Activated CD4-positive, alpha-beta T cell treated with anti-CD3 and anti-CD28 coated beads, Interleukin-2, amount 50 U/mL, for 48 hours (primary cell): ENCODE results near the gene RAPGEF4.

Experiments used
- DNase-seq, 2 experiments: peaks; one replicate each; pipeline ENCODE4 v3.0.0-alpha.2; 2020

Gene RAPGEF4

GRCh38 chr2:173048897-173049661, 313.4 kb downstream of the RAPGEF4 start:
- DNase-seq: peak; percentile 47 to 62

GRCh38 chr2:173049831-173050230, 314.2 kb downstream of the RAPGEF4 start:
- no peak for DNase-seq

GRCh38 chr2:173050684-173051083, 315.0 kb downstream of the RAPGEF4 start:
- no peak for DNase-seq

GRCh38 chr2:173051463-173052215, 316.0 kb downstream of the RAPGEF4 start:
- DNase-seq: no peak

GRCh38 chr2:173053043-173053699, 317.5 kb downstream of the RAPGEF4 start:
- DNase-seq: no peak

- no peak for DNase-seq
Observed at GRCh38 chr2:173054466-173054865, 318.8 kb downstream of the RAPGEF4 start.

- no peak for DNase-seq
Observed at GRCh38 chr2:173056705-173057364, 321.2 kb downstream of the RAPGEF4 start.

GRCh38 chr2:173058097-173058496, 322.5 kb downstream of the RAPGEF4 start:
- no peak for DNase-seq

- no peak for DNase-seq
Observed at GRCh38 chr2:173058673-173059072, 323.0 kb downstream of the RAPGEF4 start.

GRCh38 chr2:173059292-173059691, 323.6 kb downstream of the RAPGEF4 start:
- no peak for DNase-seq

- no peak for DNase-seq
Observed at GRCh38 chr2:173059971-173060461, 324.4 kb downstream of the RAPGEF4 start.

GRCh38 chr2:173062801-173063200, 327.2 kb downstream of the RAPGEF4 start:
- no peak for DNase-seq

GRCh38 chr2:173064151-173064805, 328.6 kb downstream of the RAPGEF4 start:
- no peak for DNase-seq

GRCh38 chr2:173066887-173067676, 331.4 kb downstream of the RAPGEF4 start:
- DNase-seq: no peak

GRCh38 chr2:173075056-173075780, 339.6 kb downstream of the RAPGEF4 start:
- peak in 1 of 2 experiments; percentile 5 for DNase-seq

GRCh38 chr2:173075781-173076580, 340.3 kb downstream of the RAPGEF4 start, which contains the start of gene MAP3K20:
MAP3K20 (plus strand) TSS chr2:173075846; CDS start chr2:173091032, 15,186 bp downstream.
- DNase-seq: peak; percentile 55 to 62

- DNase-seq: peak in 1 of 2 experiments; percentile 15
Observed at GRCh38 chr2:173076581-173077345, 341.1 kb downstream of the RAPGEF4 start.

GRCh38 chr2:173077506-173078177, 342.0 kb downstream of the RAPGEF4 start:
- no peak for DNase-seq
